GM23338 (cell line): Measurements from ENCODE around the gene IBSP. TPM values are rescaled to one million over a fixed set of nuclear protein-coding genes. Genes with fewer than 3 reads are reported as not detected.

ENCODE experiments used
- ATAC-seq: fragments of 200-7000 bp; cut with Tn5 transposase; 3 replicates; pipeline ENCODE4 v1.9.1; 2020
- DNase-seq: peaks from one replicate; pipeline ENCODE4 v3.0.0-alpha.2; 2015; ENCODE audit warnings: low spot score
- H2AFZ ChIP-seq: fragments of 200-600 bp; sonication (generic); 2 replicates; pipeline ENCODE4 v1.8.0; 2016; ENCODE audit warnings: antibody characterized with exemption, mild to moderate bottlenecking, moderate library complexity
- H3F3A ChIP-seq: fragments of 200-600 bp; sonication (generic); replicated peaks from 2 replicates; pipeline ENCODE4 v1.8.0; 2017; ENCODE audit warnings: antibody characterized with exemption, mixed run types, low read depth
- H3K27ac ChIP-seq: fragments of 200-600 bp; sonication (generic); 2 replicates; pipeline ENCODE4 v1.6.1; 2016; ENCODE audit warnings: low read depth
- H3K27me3 ChIP-seq: fragments of 200-600 bp; sonication (generic); 2 replicates; pipeline ENCODE4 v1.8.0; 2016; ENCODE audit warnings: mild to moderate bottlenecking, mixed run types, moderate library complexity; ENCODE audit not compliant: insufficient read depth
- H3K36me3 ChIP-seq: fragments of 200-600 bp; sonication (generic); 2 replicates; pipeline ENCODE4 v1.8.0; 2016; ENCODE audit warnings: mild to moderate bottlenecking; ENCODE audit not compliant: insufficient read depth
- H3K4me1 ChIP-seq: fragments of 200-600 bp; sonication (generic); 2 replicates; pipeline ENCODE4 v1.8.0; 2016; ENCODE audit warnings: mild to moderate bottlenecking, moderate library complexity; ENCODE audit not compliant: insufficient read depth
- H3K4me2 ChIP-seq: fragments of 200-600 bp; sonication (generic); 2 replicates; pipeline ENCODE4 v1.7.1; 2017; ENCODE audit warnings: mixed run types
- H3K4me3 ChIP-seq: fragments of 200-600 bp; sonication (generic); 2 replicates; pipeline ENCODE4 v1.6.1; 2016; ENCODE audit warnings: mixed run types
- H3K79me2 ChIP-seq: fragments of 200-600 bp; sonication (generic); replicated peaks from 2 replicates; pipeline ENCODE4 v1.8.0; 2017; ENCODE audit warnings: mild to moderate bottlenecking; ENCODE audit not compliant: insufficient read depth
- H3K9me2 ChIP-seq: fragments of 200-600 bp; sonication (generic); 2 replicates; pipeline ENCODE4 v1.8.0; 2017; ENCODE audit not compliant: insufficient read depth
- H4K20me1 ChIP-seq: fragments of 200-600 bp; sonication (generic); replicated peaks from 2 replicates; pipeline ENCODE4 v1.8.0; 2017; ENCODE audit warnings: mild to moderate bottlenecking; ENCODE audit not compliant: insufficient read depth
- H3K27ac Mint-ChIP-seq: 2 replicates; pipeline ENCODE4 v1.8.0; 2020; ENCODE audit warnings: inconsistent platforms, mild to moderate bottlenecking, moderate library complexity, mixed read lengths
- H3K27me3 Mint-ChIP-seq: 3 replicates; pipeline ENCODE4 v1.8.0; 2022; ENCODE audit warnings: low read depth, mild to moderate bottlenecking, moderate library complexity, mixed read lengths, inconsistent platforms; ENCODE audit not compliant: insufficient read depth, poor library complexity
- H3K36me3 Mint-ChIP-seq: 3 replicates; pipeline ENCODE4 v1.8.0; 2021; ENCODE audit warnings: low read depth, mild to moderate bottlenecking, inconsistent platforms, moderate library complexity, mixed read lengths
- H3K4me1 Mint-ChIP-seq: 3 replicates; pipeline ENCODE4 v1.8.0; 2020; ENCODE audit warnings: mild to moderate bottlenecking, inconsistent platforms, mixed read lengths
- H3K4me3 Mint-ChIP-seq: 3 replicates; pipeline ENCODE4 v1.8.0; 2021; ENCODE audit warnings: moderate library complexity, mild to moderate bottlenecking, inconsistent platforms, mixed read lengths
- H3K9me3 Mint-ChIP-seq: 3 replicates; pipeline ENCODE4 v1.8.0; 2020; ENCODE audit warnings: moderate library complexity, mild to moderate bottlenecking, inconsistent platforms, mixed read lengths
- CREB1 ChIP-seq: fragments of 250-450 bp; sonication (Bioruptor Pico); IDR thresholded peaks from 2 replicates; pipeline ENCODE4 v1.5.0; 2020; ENCODE audit warnings: low read depth, mild to moderate bottlenecking, moderate library complexity
- ETS1 ChIP-seq: IDR thresholded peaks from 2 replicates; pipeline ENCODE4 v1.6.1; 2016; ENCODE audit warnings: antibody characterized with exemption
- EZH2 ChIP-seq: fragments of 200-600 bp; sonication (generic); IDR thresholded peaks from one replicate; pipeline ENCODE4 v1.8.0; 2017; ENCODE audit warnings: antibody characterized with exemption, mild to moderate bottlenecking, low read depth; ENCODE audit not compliant: unreplicated experiment
- EZH2phosphoT487 ChIP-seq: fragments of 200-600 bp; sonication (generic); IDR thresholded peaks from one replicate; pipeline ENCODE4 v1.8.1; 2018; ENCODE audit warnings: antibody characterized with exemption; ENCODE audit not compliant: unreplicated experiment
- JUNB ChIP-seq: IDR thresholded peaks from one replicate; pipeline ENCODE4 v1.6.1; 2016; ENCODE audit warnings: antibody characterized with exemption; ENCODE audit not compliant: unreplicated experiment
- POLR2AphosphoS5 ChIP-seq: IDR thresholded peaks from 2 replicates; pipeline ENCODE4 v1.6.1; 2016; ENCODE audit warnings: antibody characterized with exemption, low read depth
- REST ChIP-seq: IDR thresholded peaks from one replicate; pipeline ENCODE4 v1.6.1; 2018; ENCODE audit warnings: antibody characterized with exemption; ENCODE audit not compliant: unreplicated experiment
- ZNF114 ChIP-seq: fragments of 250-450 bp; sonication (Bioruptor Pico); IDR thresholded peaks from 2 replicates; pipeline ENCODE4 v1.5.0; 2020; ENCODE audit warnings: mild to moderate bottlenecking, moderate library complexity
- ZNF331 ChIP-seq: fragments of 250-450 bp; sonication (Bioruptor Pico); IDR thresholded peaks from 2 replicates; pipeline ENCODE4 v1.5.0; 2020; ENCODE audit warnings: low read depth, mild to moderate bottlenecking, moderate library complexity
- ZNF462 ChIP-seq: fragments of 250-450 bp; sonication (Bioruptor Pico); IDR thresholded peaks from 2 replicates; pipeline ENCODE4 v1.5.0; 2020; ENCODE audit warnings: mild to moderate bottlenecking, moderate library complexity
- polyA plus RNA-seq: library from polyadenylated mRNA; unstranded; fragments of >200 nt; fragmentation: Nextera tagmentation; extraction: Ambion mirVana; gene quantifications from 2 replicates; pipeline ENCODE4 v1.2.1, GENCODE V29; 2016
- total RNA-seq: library from RNA; depleted of rRNA; stranded (reverse); fragments of >200 nt; shearing (Covaris generic); gene quantifications from 2 replicates; pipeline ENCODE4 v1.2.3, GENCODE V29; 2014

Gene IBSP
- total and polyA plus RNA-seq, 2 experiments from 2014 or later, result not detected

- TF ChIP-seq ETS1 (no peak), REST (no peak), POLR2AphosphoS5 (no peak), ZNF114 (no peak), JUNB (no peak), EZH2 (no peak), ZNF331 (CRISPR knock-in tag) (no peak)
Measured at GRCh38 chr4:87758270-87758669, 41.1 kb upstream of the IBSP start (continued).

- no peak overlapping the region for H2AFZ ChIP-seq
- H3K4me3 ChIP-seq, result no peak overlapping the region
- no peaks in the 10 kb centered on the region for H3K36me3 Mint-ChIP-seq
- no peaks in the 10 kb centered on the region for H3K79me2 ChIP-seq
- TF ChIP-seq EZH2 (no peak), CREB1 (CRISPR knock-in tag) (no peak), ETS1 (no peak), ZNF331 (CRISPR knock-in tag) (no peak), EZH2phosphoT487 (no peak), POLR2AphosphoS5 (no peak), ZNF462 (CRISPR knock-in tag) (no peak), ZNF114 (no peak), JUNB (no peak)
- DNase-seq (no peak), ATAC-seq (no peak)
- no peak overlapping the region for H3K27ac ChIP-seq
- no peaks in the 10 kb centered on the region for H3K27me3 ChIP-seq
- no peaks in the 10 kb centered on the region for H3F3A ChIP-seq
- no peaks in the 10 kb centered on the region; the same call in 1 of the 2 replicates for H3K9me2 ChIP-seq
- no peaks in the 10 kb centered on the region for H3K4me1 Mint-ChIP-seq
- H3K27me3 Mint-ChIP-seq, result no peaks in the 10 kb centered on the region
- H3K27ac Mint-ChIP-seq, result no peak overlapping the region
- no peaks in the 10 kb centered on the region for H3K9me3 Mint-ChIP-seq
- no peaks in the 10 kb centered on the region for H3K36me3 ChIP-seq
- no peaks in the 10 kb centered on the region for H4K20me1 ChIP-seq
- H3K4me1 ChIP-seq, result no peaks in the 10 kb centered on the region
- H3K4me3 Mint-ChIP-seq, result no peak overlapping the region
- H3K4me2 ChIP-seq, result no peak overlapping the region
Measured at GRCh38 chr4:87762311-87762710, 37.0 kb upstream of the IBSP start.
